T47D (cell line): ENCODE measurements around the gene NUDCD2.
"Not testable (repeated sequence)": the region's sequence is repeated elsewhere in the genome, so short reads cannot be mapped to it uniquely, and the experiment has no call there.

Experiments
- DNase-seq, 2 experiments: peaks; one replicate each; pipeline versions ENCODE4 v3.0.0 to v3.0.0-alpha.2; 2011 to 2012; ENCODE audit warnings: low read depth in 1 of 2, low spot score in 1 of 2
- JUND ChIP-seq: IDR thresholded peaks from 2 replicates; pipeline ENCODE4 v1.6.1; 2012; ENCODE audit warnings: low read depth
- in situ Hi-C: cut with HindIII; loops from 2 replicates; pipeline ENCODE4 v1.10.0; 2016; ENCODE audit warnings: low sequenced_read_pairs, low pct_unique_long_range_greater_than_20kb

Gene NUDCD2

DNA sequence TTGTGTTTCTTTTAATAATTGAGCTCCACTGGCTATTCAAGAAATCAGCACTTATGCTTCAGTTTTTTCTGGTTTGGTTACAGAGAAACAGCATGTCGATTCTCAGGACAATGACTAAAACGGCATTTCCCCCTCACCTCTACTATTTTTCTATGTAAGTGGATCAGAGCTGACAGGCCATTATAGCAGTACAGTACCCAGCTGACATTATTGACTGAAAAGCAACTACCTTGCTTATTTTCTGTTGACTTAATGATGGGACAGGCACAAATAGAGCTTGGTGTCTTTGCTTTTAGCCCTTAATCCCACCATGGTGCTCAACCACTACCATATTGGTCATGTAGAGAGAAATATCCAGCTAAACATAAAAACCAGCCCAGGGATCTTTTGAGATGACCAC lies 57.9 kb downstream of the NUDCD2 start:
- no peak for TF ChIP-seq JUND
- in situ Hi-C loops: no loop called here
- DNase-seq: no peak

GRCh38 chr5:163401271-163401670 lies 58.6 kb downstream of the NUDCD2 start:
- TF ChIP-seq JUND: no peak
- DNase-seq: no peak
- in situ Hi-C loops: no loop called here

GRCh38 chr5:163399923-163400322 lies 60.0 kb downstream of the NUDCD2 start:
- in situ Hi-C loops: no loop called here
- DNase-seq: no peak

GRCh38 chr5:163397354-163397753 lies 62.5 kb downstream of the NUDCD2 start:
- TF ChIP-seq JUND: no peak
- in situ Hi-C loops: no loop called here

More at GRCh38 chr5:163399923-163400322, 60.0 kb downstream of the NUDCD2 start:
- no peak for TF ChIP-seq JUND

GRCh38 chr5:163396818-163397340 lies 63.0 kb downstream of the NUDCD2 start:
- in situ Hi-C loops, DNase-seq: not testable (repeated sequence)

More at GRCh38 chr5:163397354-163397753, 62.5 kb downstream of the NUDCD2 start:
- DNase-seq: no peak
